Measurements from ENCODE around the gene PRR19.

The PRR19 gene

DNA sequence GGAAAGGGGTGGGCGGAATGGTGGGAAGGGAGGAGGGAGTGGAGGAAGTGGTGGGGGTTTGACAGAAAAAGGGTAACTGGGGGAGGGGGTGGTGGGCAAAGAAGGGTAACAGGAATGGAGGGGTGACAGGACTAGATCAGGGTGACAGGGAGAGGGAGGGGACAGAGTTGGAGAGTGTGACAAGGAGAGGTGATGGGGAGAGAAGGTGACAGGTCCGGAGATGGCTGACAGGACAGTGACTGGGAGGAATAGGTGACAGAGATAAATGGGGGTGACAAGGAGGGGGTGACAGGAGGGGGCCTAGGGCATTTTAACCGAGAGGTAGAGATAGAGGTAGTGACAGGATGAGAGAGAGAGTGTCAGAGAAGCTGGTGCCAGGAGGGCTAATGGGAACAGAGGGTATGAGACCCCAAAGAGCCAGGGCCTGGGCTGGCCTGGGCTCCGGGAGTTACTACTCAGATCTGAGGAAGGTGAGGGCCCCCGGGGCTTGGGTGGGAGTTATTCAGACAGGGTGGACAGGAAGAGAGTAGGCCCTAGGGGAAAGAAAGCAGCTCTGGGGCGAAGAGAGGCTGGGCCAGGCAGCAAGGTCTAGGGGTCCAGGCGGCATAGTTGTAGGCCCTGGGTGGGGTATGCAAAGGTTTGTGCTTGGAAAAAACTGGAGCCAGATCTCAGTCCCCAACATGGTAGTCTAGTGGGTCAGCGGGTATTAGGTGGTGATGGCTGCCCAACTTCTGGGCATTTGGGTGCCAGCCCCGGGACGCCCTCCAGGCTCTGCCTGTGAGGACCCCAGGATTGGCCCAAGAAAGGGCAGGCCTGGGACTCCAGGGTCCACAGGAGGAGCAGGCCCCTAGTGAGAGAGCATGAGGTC, 32.2 kb upstream of the PRR19 start:
- peak overlapping the region; percentile 74 to 98 (median 94) for H3K27ac ChIP-seq
- peak overlapping the region; percentile 51 to 76 (median 57) for H3K4me3 ChIP-seq

- H3K4me3 ChIP-seq = peak overlapping the region; percentile 51 to 76 (median 57)
Measured at GRCh38 chr19:42270346-42271044, 31.4 kb upstream of the PRR19 start.

GRCh38 chr19:42271045-42271419, 30.9 kb upstream of the PRR19 start:
- H3K27ac ChIP-seq = peak overlapping the region in 20 of 21 experiments; percentile 83 to 98 (median 94)

More at GRCh38 chr19:42270346-42271044, 31.4 kb upstream of the PRR19 start:
- peak overlapping the region; percentile 74 to 98 (median 94) for H3K27ac ChIP-seq

DNA sequence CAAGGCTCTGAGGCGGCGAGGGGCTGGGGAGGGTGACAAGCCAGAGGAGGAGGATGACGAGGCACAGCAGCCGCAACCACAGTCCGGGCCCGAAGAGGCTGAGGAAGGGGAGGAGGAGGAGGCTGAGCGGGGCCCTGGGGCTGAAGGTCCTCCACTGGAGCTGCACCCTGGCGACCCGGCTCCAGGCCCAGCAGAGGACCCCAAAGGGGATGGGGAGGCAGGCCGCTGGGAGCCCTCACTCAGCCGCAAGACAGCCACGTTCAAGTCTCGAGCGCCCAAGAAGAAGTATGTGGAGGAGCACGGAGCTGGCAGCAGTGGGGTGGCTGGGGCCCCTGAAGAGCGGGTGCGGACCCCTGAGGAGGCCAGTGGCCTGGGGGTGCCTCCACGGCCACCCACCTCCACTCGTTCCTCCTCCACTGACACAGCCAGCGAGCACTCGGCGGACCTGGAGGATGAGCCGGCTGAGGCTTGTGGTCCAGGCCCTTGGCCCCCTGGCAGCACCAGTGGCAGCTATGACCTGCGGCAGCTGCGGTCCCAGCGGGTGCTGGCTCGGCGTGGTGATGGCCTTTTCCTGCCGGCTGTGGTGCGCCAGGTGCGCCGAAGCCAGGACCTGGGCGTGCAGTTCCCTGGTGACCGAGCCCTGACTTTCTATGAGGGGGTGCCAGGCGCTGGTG, 29.9 kb upstream of the PRR19 start:
- H3K27ac ChIP-seq = peak overlapping the region in 14 of 21 experiments; percentile 47 to 98 (median 96)

More at GRCh38 chr19:42271045-42271419, 30.9 kb upstream of the PRR19 start:
- peak overlapping the region; percentile 51 to 76 (median 57) for H3K4me3 ChIP-seq

GRCh38 chr19:42272535-42272897, 29.4 kb upstream of the PRR19 start:
- H3K4me3 ChIP-seq = no peak overlapping the region
- H3K27ac ChIP-seq = peak overlapping the region in 7 of 21 experiments; percentile 8 to 95 (median 47)

More for the DNA sequence above, 29.9 kb upstream of the PRR19 start:
- no peak overlapping the region for H3K4me3 ChIP-seq

DNA sequence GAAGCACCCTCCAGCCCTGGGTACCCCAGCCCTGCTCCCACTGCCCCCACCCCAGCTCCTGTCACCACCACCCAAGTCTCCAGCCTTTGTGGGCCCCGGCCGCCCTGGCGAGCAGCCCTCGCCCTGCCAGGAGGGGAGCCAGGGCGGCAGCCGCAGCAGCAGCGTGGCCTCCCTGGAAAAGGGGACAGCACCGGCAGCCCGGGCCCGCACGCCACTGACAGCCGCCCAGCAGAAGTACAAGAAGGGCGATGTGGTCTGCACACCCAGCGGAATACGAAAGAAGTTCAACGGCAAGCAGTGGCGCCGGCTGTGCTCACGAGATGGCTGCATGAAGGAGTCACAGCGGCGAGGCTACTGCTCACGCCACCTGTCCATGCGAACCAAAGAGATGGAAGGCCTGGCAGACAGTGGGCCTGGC, 28.9 kb upstream of the PRR19 start:
- H3K4me3 ChIP-seq = no peak overlapping the region
- peak overlapping the region in 4 of 21 experiments; percentile 8 to 55 (median 40) for H3K27ac ChIP-seq

DNA sequence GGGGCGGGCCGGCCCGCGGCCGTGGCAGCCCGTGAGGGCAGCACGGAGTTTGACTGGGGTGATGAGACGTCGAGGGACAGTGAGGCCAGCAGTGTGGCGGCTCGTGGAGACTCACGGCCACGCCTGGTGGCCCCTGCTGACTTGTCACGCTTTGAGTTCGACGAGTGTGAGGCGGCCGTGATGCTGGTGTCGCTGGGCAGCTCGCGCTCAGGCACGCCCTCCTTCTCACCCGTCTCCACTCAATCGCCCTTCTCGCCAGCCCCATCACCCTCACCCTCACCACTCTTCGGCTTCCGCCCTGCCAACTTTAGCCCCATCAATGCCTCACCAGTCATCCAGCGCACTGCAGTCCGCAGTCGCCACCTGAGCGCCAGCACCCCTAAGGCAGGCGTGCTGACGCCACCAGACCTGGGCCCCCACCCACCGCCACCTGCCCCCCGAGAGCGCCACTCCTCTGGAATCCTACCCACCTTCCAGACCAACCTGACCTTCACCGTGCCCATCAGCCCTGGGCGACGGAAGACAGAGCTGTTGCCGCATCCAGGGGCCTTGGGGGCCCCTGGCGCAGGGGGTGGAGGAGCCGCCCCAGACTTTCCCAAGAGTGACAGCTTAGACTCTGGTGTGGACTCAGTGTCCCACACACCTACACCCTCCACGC, 28.4 kb upstream of the PRR19 start:
- H3K27ac ChIP-seq = peak overlapping the region in 3 of 21 experiments; percentile 8 to 47 (median 24)
- H3K4me3 ChIP-seq = no peak overlapping the region

DNA sequence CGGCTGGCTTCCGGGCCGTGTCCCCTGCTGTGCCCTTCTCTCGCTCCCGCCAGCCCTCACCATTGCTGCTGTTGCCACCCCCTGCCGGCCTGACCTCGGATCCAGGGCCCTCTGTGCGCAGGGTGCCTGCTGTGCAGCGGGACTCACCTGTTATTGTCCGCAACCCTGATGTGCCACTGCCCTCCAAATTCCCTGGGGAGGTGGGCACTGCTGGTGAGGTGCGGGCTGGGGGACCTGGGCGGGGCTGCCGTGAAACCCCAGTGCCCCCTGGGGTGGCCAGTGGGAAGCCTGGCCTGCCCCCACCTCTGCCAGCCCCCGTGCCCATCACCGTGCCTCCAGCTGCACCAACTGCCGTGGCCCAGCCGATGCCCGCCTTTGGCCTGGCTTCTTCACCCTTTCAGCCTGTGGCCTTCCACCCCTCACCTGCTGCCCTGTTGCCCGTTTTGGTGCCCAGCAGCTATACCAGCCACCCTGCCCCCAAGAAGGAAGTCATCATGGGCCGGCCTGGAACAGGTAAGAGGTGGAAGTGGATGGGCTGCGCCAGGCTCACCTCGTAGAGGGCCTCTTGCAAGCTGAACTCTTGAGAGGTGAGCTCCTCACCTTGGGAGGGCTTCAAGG, 27.8 kb upstream of the PRR19 start:
- H3K27ac ChIP-seq = peak overlapping the region in 3 of 21 experiments; percentile 13 to 24 (median 20)
- no peak overlapping the region for H3K4me3 ChIP-seq

DNA sequence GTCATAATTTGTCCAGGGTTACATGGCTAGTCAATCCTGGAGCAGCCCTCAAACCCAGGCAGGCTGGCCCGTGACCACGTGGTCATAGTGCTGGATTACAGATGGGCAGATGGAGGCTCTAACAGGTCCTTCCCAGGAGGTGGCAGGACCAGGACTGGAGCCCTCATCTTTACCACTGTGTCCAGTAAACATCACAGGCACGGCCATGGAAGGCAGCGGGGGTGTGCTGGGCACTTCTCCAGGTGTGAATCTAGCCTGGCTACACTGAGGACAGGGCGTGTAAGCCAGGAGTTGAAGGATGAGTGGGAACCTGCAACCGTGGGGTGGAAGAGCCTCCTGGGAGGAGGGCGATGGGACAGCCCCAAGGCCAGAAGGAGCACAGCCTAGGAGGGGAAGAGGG, 26.8 kb upstream of the PRR19 start:
- Histone ChIP-seq H3K27ac (peak overlapping the region in 6 of 21 experiments; percentile 12 to 97 (median 88)), H3K4me3 (no peak overlapping the region)

DNA sequence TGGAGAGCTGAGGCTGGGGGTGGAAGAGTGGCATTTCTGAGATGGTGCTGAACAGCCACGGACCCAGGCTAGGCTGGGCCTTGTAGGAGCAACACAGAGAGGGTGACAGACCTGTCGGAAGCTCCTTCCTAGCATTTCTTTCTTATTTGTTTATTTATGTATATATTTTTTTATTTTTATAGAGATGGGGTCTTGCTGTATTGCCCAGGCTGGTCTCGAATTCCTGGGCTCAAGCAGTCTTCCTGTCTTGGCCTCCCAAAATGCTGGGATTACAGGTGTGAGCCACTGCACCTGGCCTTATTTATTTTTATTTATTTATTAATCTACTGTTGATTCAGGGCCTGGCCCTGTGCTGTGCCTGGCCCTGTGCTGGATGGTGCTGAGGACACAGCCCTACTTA, 26.4 kb upstream of the PRR19 start:
- Histone ChIP-seq H3K4me3 (no peak overlapping the region), H3K27ac (peak overlapping the region in 8 of 21 experiments; percentile 12 to 97 (median 92))

DNA sequence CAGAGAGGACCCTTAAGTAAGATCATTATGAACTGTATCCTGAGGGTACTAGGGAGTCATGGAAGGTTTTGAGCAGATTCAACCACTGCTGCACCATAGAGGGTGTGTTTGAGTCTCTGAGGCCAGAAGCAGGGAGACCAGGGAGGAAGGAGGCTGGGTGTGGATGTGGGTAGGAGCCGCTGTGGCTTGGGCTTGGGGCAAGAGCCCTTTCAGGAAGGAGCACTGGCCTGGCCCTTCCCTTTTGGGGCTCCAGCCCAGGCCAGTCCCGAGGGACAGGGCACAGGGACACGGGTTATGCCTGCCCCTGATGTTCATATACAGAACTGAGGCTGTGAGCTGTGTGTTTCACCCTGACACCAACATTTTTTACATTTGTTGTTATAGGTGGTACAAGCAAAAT, 25.6 kb upstream of the PRR19 start:
- H3K27ac ChIP-seq = peak overlapping the region in 15 of 21 experiments; percentile 10 to 97 (median 89)
- no peak overlapping the region for H3K4me3 ChIP-seq

- peak overlapping the region in 16 of 21 experiments; percentile 5 to 99 (median 92) for H3K27ac ChIP-seq
Measured at GRCh38 chr19:42276821-42277220, 25.1 kb upstream of the PRR19 start.

GRCh38 chr19:42277821-42278451, 24.0 kb upstream of the PRR19 start:
- H3K4me3 ChIP-seq = no peak overlapping the region

More at GRCh38 chr19:42276821-42277220, 25.1 kb upstream of the PRR19 start:
- no peak overlapping the region for H3K4me3 ChIP-seq

DNA sequence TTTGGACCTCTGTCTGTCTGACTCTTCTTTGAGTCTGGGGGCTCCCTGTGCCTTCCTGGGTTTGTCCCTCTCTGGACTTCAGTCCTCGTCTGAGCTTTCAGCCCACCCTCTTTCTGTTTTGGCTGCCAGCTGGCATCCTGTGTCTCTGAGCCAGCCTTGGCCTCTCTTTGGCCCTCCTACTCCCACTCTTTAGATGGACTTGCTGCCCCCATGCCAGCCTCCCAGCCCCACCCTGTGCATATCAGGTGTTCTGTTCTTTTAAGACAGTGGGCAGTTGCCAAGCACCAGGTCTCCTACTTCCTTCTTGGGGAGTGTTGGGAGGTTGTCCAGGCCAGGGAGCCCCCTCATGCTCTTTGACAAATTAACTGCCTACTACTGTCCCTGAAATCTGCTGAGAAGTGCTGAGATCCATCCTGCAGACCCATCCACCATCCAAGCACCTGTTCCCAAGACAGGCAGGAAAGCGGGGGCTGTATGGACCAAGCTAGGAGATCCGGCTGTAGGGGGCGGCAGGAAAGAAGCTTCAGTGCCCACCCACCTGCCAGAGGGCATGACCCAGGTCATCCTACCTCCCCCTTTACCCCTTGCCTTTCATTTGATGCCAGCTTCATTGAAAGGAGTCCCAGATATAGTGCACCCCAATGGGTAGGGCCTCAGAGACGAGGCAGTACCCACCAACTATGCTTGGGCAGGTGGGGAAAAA, 23.3 kb upstream of the PRR19 start:
- Histone ChIP-seq H3K27ac (peak overlapping the region in 20 of 21 experiments; percentile 18 to 99 (median 90)), H3K4me3 (no peak overlapping the region)

More at GRCh38 chr19:42277821-42278451, 24.0 kb upstream of the PRR19 start:
- peak overlapping the region in 20 of 21 experiments; percentile 18 to 99 (median 90) for H3K27ac ChIP-seq

- peak overlapping the region; percentile 13 to 99 (median 92) for H3K27ac ChIP-seq
- H3K4me3 ChIP-seq = peak overlapping the region; percentile 48 to 77 (median 69)
Measured at GRCh38 chr19:42279155-42279901, 22.6 kb upstream of the PRR19 start.

- Histone ChIP-seq H3K27ac (peak overlapping the region; percentile 13 to 99 (median 92)), H3K4me3 (peak overlapping the region; percentile 48 to 77 (median 69))
Measured at GRCh38 chr19:42279902-42280814, 21.8 kb upstream of the PRR19 start.

All from skin epidermis (tissue), 12 donors.